DOHH2 (cell line): ENCODE results near the gene RAB8B.

ENCODE experiments used
- CTCF ChIP-seq: fragments of 200-600 bp; sonication (generic); IDR thresholded peaks from one replicate; pipeline ENCODE4 v1.5.1; 2014; ENCODE audit warnings: antibody characterized with exemption, mild to moderate bottlenecking, low read depth, low read length; ENCODE audit not compliant: poor library complexity, severe bottlenecking
- EZH2phosphoT487 ChIP-seq: fragments of 200-600 bp; sonication (generic); IDR thresholded peaks from 2 replicates; pipeline ENCODE4 v1.6.1; 2017; ENCODE audit warnings: borderline replicate concordance, mild to moderate bottlenecking, antibody characterized with exemption, low read length, moderate library complexity, mixed read lengths

- TF ChIP-seq CTCF (no peak), EZH2phosphoT487 (no peak)
Observed at GRCh38 chr15:63241316-63241715, 51.9 kb downstream of the RAB8B start.
